ENCODE measurements around the gene RNF152. TPM values are rescaled to one million over a fixed set of nuclear protein-coding genes. Genes with fewer than 3 reads are reported as not detected.

The RNF152 gene
- total RNA-seq, 1 donor from 2014 or later, result 16.9 TPM

GRCh38 chr18:61845197-61845596 lies 47.6 kb downstream of the RNF152 start:
- Mint-ChIP-seq H3K36me3 (ENCODE audit: unreplicated experiment) (no peaks in the 10 kb centered on the region), H3K27me3 (ENCODE audit: unreplicated experiment) (peaks cover 4% of the 10 kb centered on the region), H3K4me3 (ENCODE audit: unreplicated experiment) (no peak overlapping the region), H3K4me1 (ENCODE audit: low read depth, unreplicated experiment) (peaks cover 27% of the 10 kb centered on the region), H3K9me3 (ENCODE audit: unreplicated experiment) (peaks cover 17% of the 10 kb centered on the region), H3K27ac (ENCODE audit: unreplicated experiment) (no peak overlapping the region)
- no peak for TF ChIP-seq CTCF (IDR thresholded peaks at IDR 0.05; ENCODE audit: partially characterized antibody, unreplicated experiment)
- no peak for DNase-seq

- H3K27me3 Mint-ChIP-seq (ENCODE audit: unreplicated experiment), result peaks cover 4% of the 10 kb centered on the region
- no peak for TF ChIP-seq CTCF (IDR thresholded peaks at IDR 0.05; ENCODE audit: partially characterized antibody, unreplicated experiment)
- H3K4me1 Mint-ChIP-seq (ENCODE audit: low read depth, unreplicated experiment), result peaks cover 27% of the 10 kb centered on the region
- DNase-seq, result no peak
- H3K36me3 Mint-ChIP-seq (ENCODE audit: unreplicated experiment), result no peaks in the 10 kb centered on the region
- peaks cover 17% of the 10 kb centered on the region for H3K9me3 Mint-ChIP-seq (ENCODE audit: unreplicated experiment)
- H3K27ac Mint-ChIP-seq (ENCODE audit: unreplicated experiment), result no peak overlapping the region
- H3K4me3 Mint-ChIP-seq (ENCODE audit: unreplicated experiment), result no peak overlapping the region
These were observed 48.1 kb downstream of the RNF152 start for GRCh38 chr18:61844726-61845125.

- Mint-ChIP-seq H3K27me3 (ENCODE audit: unreplicated experiment) (peaks cover 6% of the 10 kb centered on the region), H3K4me3 (ENCODE audit: unreplicated experiment) (peak overlapping the region; percentile 36), H3K27ac (ENCODE audit: unreplicated experiment) (peak overlapping the region; percentile 91), H3K9me3 (ENCODE audit: unreplicated experiment) (peaks cover 21% of the 10 kb centered on the region), H3K4me1 (ENCODE audit: low read depth, unreplicated experiment) (peaks cover 23% of the 10 kb centered on the region), H3K36me3 (ENCODE audit: unreplicated experiment) (peaks cover 17% of the 10 kb centered on the region)
- peak; percentile 33 for DNase-seq
- TF ChIP-seq CTCF (IDR thresholded peaks at IDR 0.05; ENCODE audit: partially characterized antibody, unreplicated experiment), result no peak
These were observed 50.7 kb downstream of the RNF152 start for GRCh38 chr18:61842146-61842545.

- TF ChIP-seq CTCF (IDR thresholded peaks at IDR 0.05; ENCODE audit: partially characterized antibody, unreplicated experiment), result no peak
- Mint-ChIP-seq H3K4me1 (ENCODE audit: low read depth, unreplicated experiment) (peaks cover 23% of the 10 kb centered on the region), H3K9me3 (ENCODE audit: unreplicated experiment) (peaks cover 21% of the 10 kb centered on the region), H3K36me3 (ENCODE audit: unreplicated experiment) (peaks cover 18% of the 10 kb centered on the region), H3K27ac (ENCODE audit: unreplicated experiment) (peak overlapping the region; percentile 91), H3K4me3 (ENCODE audit: unreplicated experiment) (peak overlapping the region; percentile 57), H3K27me3 (ENCODE audit: unreplicated experiment) (peaks cover 6% of the 10 kb centered on the region)
- DNase-seq, result no peak
These were observed 51.1 kb downstream of the RNF152 start for GRCh38 chr18:61841706-61842105.

GRCh38 chr18:61840324-61840723 lies 52.5 kb downstream of the RNF152 start:
- H3K36me3 Mint-ChIP-seq (ENCODE audit: unreplicated experiment), result peaks cover 24% of the 10 kb centered on the region
- TF ChIP-seq CTCF (IDR thresholded peaks at IDR 0.05; ENCODE audit: partially characterized antibody, unreplicated experiment), result no peak
- peaks cover 20% of the 10 kb centered on the region for H3K9me3 Mint-ChIP-seq (ENCODE audit: unreplicated experiment)
- H3K4me1 Mint-ChIP-seq (ENCODE audit: low read depth, unreplicated experiment), result peaks cover 23% of the 10 kb centered on the region
- DNase-seq, result no peak
- H3K4me3 Mint-ChIP-seq (ENCODE audit: unreplicated experiment), result no peak overlapping the region
- H3K27me3 Mint-ChIP-seq (ENCODE audit: unreplicated experiment), result peaks cover 6% of the 10 kb centered on the region
- no peak overlapping the region for H3K27ac Mint-ChIP-seq (ENCODE audit: unreplicated experiment)

All from glutamatergic neuron (in vitro differentiated cells).